Measurements from ENCODE around the gene TRAM2. TPM values are rescaled to one million over a fixed set of nuclear protein-coding genes. Genes with fewer than 3 reads are reported as not detected.

The TRAM2 gene
- total and polyA plus RNA-seq, 2 of the 4 experiments (the other 2 are of a cell fraction): 77.2 to 95.7 TPM

DNA sequence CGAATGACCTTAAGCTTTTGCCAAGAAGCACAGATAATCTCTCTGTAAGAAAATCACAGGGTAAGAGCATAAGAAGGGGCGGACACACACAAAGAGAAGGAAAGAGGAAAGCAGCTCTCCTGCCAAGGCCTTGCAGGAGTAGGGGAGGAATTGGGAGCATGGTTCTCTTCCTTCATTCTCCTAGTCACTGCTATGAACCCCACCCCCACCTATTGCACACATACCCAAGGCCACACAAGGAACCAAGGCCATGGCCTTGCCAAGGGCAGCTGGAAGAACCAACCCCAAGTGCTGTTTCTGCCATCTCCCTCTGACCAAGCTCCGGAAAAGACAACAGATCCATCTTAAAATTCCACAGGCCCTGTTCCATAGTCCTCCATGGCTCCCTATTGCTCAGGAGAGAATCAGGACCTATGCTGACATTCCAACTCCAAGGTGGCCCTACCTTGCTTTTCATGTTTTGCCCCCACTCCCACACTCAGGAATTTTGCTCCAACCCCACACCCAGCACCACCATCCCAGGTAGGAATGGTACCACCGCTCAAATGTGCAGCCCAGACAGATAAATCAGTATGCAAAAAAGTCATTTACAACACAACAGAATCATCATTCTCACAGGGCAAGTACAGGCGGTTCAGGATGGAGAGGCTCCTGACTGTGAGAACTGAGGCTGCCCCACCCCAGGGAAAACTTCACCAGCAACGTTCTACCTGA lies 31.3 kb downstream of the TRAM2 start (continued):
- TF ChIP-seq SMC3 (IDR thresholded peaks at IDR 0.05; ENCODE audit: low read depth, low read length) (no peak), POLR2A (IDR thresholded peaks at IDR 0.05; ENCODE audit: low read depth, low read length) (no peak)

DNA sequence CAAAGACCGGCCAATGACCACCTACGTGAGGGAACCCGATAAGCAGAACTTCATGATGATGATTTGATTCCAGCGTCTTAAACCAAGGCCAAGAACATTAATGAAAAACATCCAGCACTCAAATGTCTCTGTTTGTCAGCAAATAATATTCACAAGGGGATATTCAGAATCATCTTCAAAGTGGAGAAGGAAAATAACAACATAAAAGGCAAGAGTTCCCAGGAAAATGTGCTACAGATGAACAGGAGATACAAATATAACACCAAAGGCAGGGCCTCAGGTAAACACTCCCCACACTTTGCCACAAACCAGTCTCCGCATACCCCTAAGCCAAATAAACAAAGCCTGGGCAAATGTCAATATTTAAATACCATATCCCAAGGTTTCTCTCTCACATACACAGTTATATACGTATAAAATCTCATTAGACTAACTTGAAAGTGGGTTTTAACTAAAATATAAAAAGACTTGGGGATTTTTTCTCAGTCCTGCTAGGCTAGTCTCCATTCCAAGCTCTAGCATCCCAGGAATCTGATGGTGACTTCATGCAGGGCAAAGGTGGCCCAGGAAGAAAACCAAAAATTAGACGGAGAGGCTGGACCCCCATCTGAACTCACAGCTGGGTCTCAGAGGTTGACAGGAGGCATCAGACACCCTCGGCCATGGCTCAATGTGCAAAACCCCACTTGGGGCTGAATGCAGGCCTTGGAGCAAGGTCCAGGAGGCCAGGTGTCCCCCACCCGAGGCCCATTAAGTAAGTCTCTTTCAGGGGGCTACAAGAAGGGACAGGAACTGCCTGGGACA lies 32.1 kb downstream of the TRAM2 start:
- peak overlapping the region; percentile 26 for H2AFZ ChIP-seq (replicated peaks; ENCODE audit: low read length, poor library complexity)
- peak overlapping the region; percentile 97 for H3K14ac ChIP-seq (replicated peaks; ENCODE audit: low read depth, low read length)
- intact Hi-C loops (cut with micrococcal nuclease): no loop called here
- peaks cover 38 to 88% of the 10 kb centered on the region in 2 experiments; a peak in 3 of 4 replicates for H3K79me1 ChIP-seq (ENCODE audit: low read depth in 1 of 2, low read length in 2 of 2)
- peak overlapping the region; percentile 85 for H3K27ac ChIP-seq (ENCODE audit: insufficient read depth, low read length)
- peak overlapping the region; percentile 74 for H2AK9ac ChIP-seq (replicated peaks; ENCODE audit: low read depth, low read length, poor library complexity)
- peak overlapping the region; percentile 97 for H3K23ac ChIP-seq (ENCODE audit: low read depth, low read length)
- peak overlapping the region; percentile 90 for H4K91ac ChIP-seq (ENCODE audit: insufficient read depth, low read depth, low read length)
- peak overlapping the region; percentile 98 for H3K4ac ChIP-seq (ENCODE audit: low read depth, low read length)
- no TSS peak for BruUV-seq (replicated peaks)
- peak; percentile 44 for DNase-seq
- H3K56ac ChIP-seq (ENCODE audit: extremely low read depth, insufficient read depth, low read length): peak overlapping the region; percentile 81; the same call in 1 of the 2 replicates
- in situ Hi-C loops (cut with MboI; ENCODE audit: low sequenced_read_pairs): no loop called here
- TF ChIP-seq BHLHE40 (IDR thresholded peaks at IDR 0.05; ENCODE audit: low read depth, low read length) (no peak), RAD21 (IDR thresholded peaks at IDR 0.05; ENCODE audit: low read length) (no peak), SMC3 (IDR thresholded peaks at IDR 0.05; ENCODE audit: low read depth, low read length) (no peak), POLR2A (IDR thresholded peaks at IDR 0.05; ENCODE audit: low read depth, low read length) (no peak), MAFK (IDR thresholded peaks at IDR 0.05; ENCODE audit: low read depth, low read length) (no peak), NFE2L2 (IDR thresholded peaks at IDR 0.05; ENCODE audit: low read depth, low read length) (no peak), CHD1 (IDR thresholded peaks at IDR 0.05; ENCODE audit: low read depth, low read length) (no peak), RCOR1 (IDR thresholded peaks at IDR 0.05; ENCODE audit: insufficient replicate concordance, low read length) (no peak)
- TF ChIP-seq, protein P1, sequence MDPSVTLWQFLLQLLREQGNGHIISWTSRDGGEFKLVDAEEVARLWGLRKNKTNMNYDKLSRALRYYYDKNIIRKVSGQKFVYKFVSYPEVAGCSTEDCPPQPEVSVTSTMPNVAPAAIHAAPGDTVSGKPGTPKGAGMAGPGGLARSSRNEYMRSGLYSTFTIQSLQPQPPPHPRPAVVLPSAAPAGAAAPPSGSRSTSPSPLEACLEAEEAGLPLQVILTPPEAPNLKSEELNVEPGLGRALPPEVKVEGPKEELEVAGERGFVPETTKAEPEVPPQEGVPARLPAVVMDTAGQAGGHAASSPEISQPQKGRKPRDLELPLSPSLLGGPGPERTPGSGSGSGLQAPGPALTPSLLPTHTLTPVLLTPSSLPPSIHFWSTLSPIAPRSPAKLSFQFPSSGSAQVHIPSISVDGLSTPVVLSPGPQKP (IDR thresholded peaks at IDR 0.05; ENCODE audit: borderline replicate concordance, low read depth, low read length): no peak
- peak overlapping the region; percentile 16; the same call in 1 of the 2 replicates for H3K9ac ChIP-seq (ENCODE audit: low read depth, low read length)
- peak overlapping the region; percentile 25 for H3K4me2 ChIP-seq (ENCODE audit: low read depth, low read length)
- ATAC-seq (ENCODE audit: low read depth): peak; percentile 38
- H2BK5ac ChIP-seq (ENCODE audit: low read depth, low read length, poor library complexity, severe bottlenecking): peak overlapping the region; percentile 97
- H3K9me1 ChIP-seq (ENCODE audit: insufficient read depth, low read length): peaks cover 58% of the 10 kb centered on the region
- peaks cover 26% of the 10 kb centered on the region for H4K20me1 ChIP-seq (ENCODE audit: insufficient read depth, low read length)
- ChIA-PET CTCF (no interaction called here), POLR2A (ENCODE audit: unreplicated experiment) (no interaction called here)
- peaks cover 66% of the 10 kb centered on the region for H3K4me1 ChIP-seq (ENCODE audit: control insufficient read depth, insufficient read depth, low read length)
- peak overlapping the region; percentile 54 for H4K5ac ChIP-seq (ENCODE audit: low read depth, low read length)
- H2BK15ac ChIP-seq (ENCODE audit: low read depth, low read length): peak overlapping the region; percentile 77; the same call in 2 of the 3 replicates
- 37% methylated on average over 2 of the region's 9 CpGs; no CpG with 5 or more reads in 1 of the 2 experiments for WGBS, 2 experiments (ENCODE audit: extremely low coverage in 2 of 2, insufficient read length in 1 of 2)
- peak overlapping the region; percentile 96 for H2BK20ac ChIP-seq (ENCODE audit: low read depth, low read length)
- peaks cover 14% of the 10 kb centered on the region; the same call in 1 of the 2 replicates for H3K36me3 ChIP-seq (ENCODE audit: control insufficient read depth, insufficient read depth, low read length)
- no peaks in the 10 kb centered on the region for H3K9me3 ChIP-seq (ENCODE audit: control insufficient read depth, insufficient read depth, low read length)
- H4K8ac ChIP-seq (ENCODE audit: low read depth in 2 of 2, low read length in 2 of 2): peak overlapping the region; percentile 45 to 94
- H3K18ac ChIP-seq (ENCODE audit: low read depth, low read length): peak overlapping the region; percentile 96
- H3K27me3 ChIP-seq (ENCODE audit: control insufficient read depth, insufficient read depth, low read length): no peaks in the 10 kb centered on the region
- H2AK5ac ChIP-seq (ENCODE audit: low read depth, low read length): peak overlapping the region; percentile 90
- H3K4me3 ChIP-seq (ENCODE audit: insufficient read depth, low read depth, low read length): no peak overlapping the region
- dilution Hi-C loops (cut with HindIII; ENCODE audit: low sequenced_read_pairs, unreplicated experiment): no loop called here
- H2BK120ac ChIP-seq (ENCODE audit: low read depth, low read length): peak overlapping the region; percentile 97

All from IMR-90 (cell line).